Heart right ventricle (tissue), 16 donors: ENCODE results near the gene NLRC5. TPM values are rescaled to one million over a fixed set of nuclear protein-coding genes. Genes with fewer than 3 reads are reported as not detected.
A peak's percentile ranks its signal among the peaks of the same experiment; 100 is the strongest.

ENCODE experiments used
- ATAC-seq, 8 donors: fragments of 200-7000 bp; cut with Tn5 transposase; one replicate each; pipeline ENCODE4 v1.9.1; 2020; ENCODE audit warnings: mild to moderate bottlenecking in 8 of 8, moderate library complexity in 8 of 8, moderate number of reproducible peaks in 1 of 8
- DNase-seq, 2 donors: peaks; one replicate each; pipeline ENCODE4 v3.0.0-alpha.2; 2020
- H3K27ac ChIP-seq, 10 donors: fragments of 200-600 bp; sonication (generic) in 2 of 10; one replicate each; pipeline versions ENCODE4 v1.5.0 to v1.8.0; 2020 to 2022; ENCODE audit warnings: mild to moderate bottlenecking in 3 of 10
- H3K27me3 ChIP-seq, 7 donors: fragments of 200-600 bp; one replicate each; pipeline ENCODE4 v1.8.0; 2021 to 2022; ENCODE audit warnings: mild to moderate bottlenecking in 2 of 7
- H3K36me3 ChIP-seq, 9 donors: fragments of 200-600 bp; sonication (generic) in 1 of 9; one replicate each; pipeline versions ENCODE4 v1.5.0 to v1.8.0; 2020 to 2022; ENCODE audit warnings: mild to moderate bottlenecking in 2 of 9
- H3K4me1 ChIP-seq, 9 donors: fragments of 200-600 bp; sonication (generic) in 1 of 9; one replicate each; pipeline versions ENCODE4 v1.5.0 to v1.8.0; 2020 to 2022; ENCODE audit warnings: mild to moderate bottlenecking in 4 of 9
- H3K4me3 ChIP-seq, 10 donors: fragments of 200-600 bp; sonication (generic) in 2 of 10; one replicate each; pipeline versions ENCODE4 v1.5.0 to v1.8.0; 2020 to 2022; ENCODE audit warnings: mild to moderate bottlenecking in 7 of 10, moderate library complexity in 2 of 10
- H3K9me3 ChIP-seq, 11 donors: fragments of 200-600 bp in 10 of 11; sonication (generic) in 2 of 11; one replicate each; pipeline versions ENCODE4 v1.5.0 to v1.8.0; 2013 to 2022; ENCODE audit warnings: mild to moderate bottlenecking in 2 of 11, control low read depth in 1 of 11, moderate library complexity in 1 of 11
- CTCF ChIP-seq, 9 donors: fragments of 200-600 bp; sonication (generic) in 2 of 9; IDR thresholded peaks; one replicate each; pipeline versions ENCODE4 v1.5.0 to v1.8.0; 2021 to 2022; ENCODE audit warnings: antibody characterized with exemption in 9 of 9, mild to moderate bottlenecking in 5 of 9, moderate library complexity in 1 of 9
- WGBS, 2 donors: extraction: QIAGEN DNeasy Blood & Tissue Kit; methylation state at CpG; one replicate each; pipeline ENCODE4 v1.1.7; 2013; ENCODE audit warnings: inconsistent platforms in 1 of 2; 5-methylcytosine and 5-hydroxymethylcytosine counted together
- intact Hi-C, 10 donors: fragments of 100-400 bp; cut with DNase I; formaldehyde crosslinking; loops; one replicate each; pipeline versions ENCODE4 v1.11.1 to v1.14.2; 2022
- polyA plus RNA-seq, 2 donors: library from polyadenylated mRNA; stranded (reverse); fragments of 200-250 nt; gene quantifications; one replicate each; pipeline ENCODE4 v1.2.3, GENCODE V29; 2013
- total RNA-seq, 10 donors: library from RNA; stranded (reverse); fragmentation: NEBNext Ultra II Directional in 3 of 10; extraction: Animal tissue kit (Norgen Biotek cat#: 25700) in 3 of 10; gene quantifications; one replicate each; pipeline versions ENCODE4 v1.2.1 to v1.2.4, GENCODE V29; 2021 to 2023
- donor health status: Arrhythmogenic right ventricular cardiomyopathy.
- donor health status: ischemic (EF 13 %, LVEDD 7.1; RV severe dilation, severe dysfunction).
- donor health status: healthy with polysubstance abuse.
- donor health status: DM: no; HTN: yes; CAD: no.
- donor health status: DM: no; HTN: no; CAD: no.
- donor health status: ischemic (EF 25% LVEDD 6.9; RV normal size, moderate dysfunction).
- donor health status: ischemic (EF 25% LVEDD 5.7; RV mildly dilated, moderate dysfunction).
- donor health status: healthy.
- donor health status: DM: yes; HTN: yes; CAD: no.
- donor health status: Ischemic cardiomyopathy.
- donor health status: ischemic (EF 35%, LVEDD 5.7; RV mildly dilated, moderate dysfunction).
- donor health status: nonischemic (EF 11% LVEDD 7.7; RV severe dilation, severe dysfunction).
- donor health status: DM: yes; HTN: yes; CAD: no.
- donor health status: PGD.
- donor health status: ischemic (EF 29% LVEDD 5.4; RV normal size, mild dysfunction).
- donor health status: nonischemic (EF 23%, LVEDD 6.1; RV moderate dilation, normal function).

The NLRC5 gene
- total and polyA plus RNA-seq, 12 donors = 6.2 to 49.6 (median 13.5) TPM

- TF ChIP-seq CTCF (IDR thresholded peaks at IDR 0.05) = no peak
- H3K27me3 ChIP-seq = no peaks in the 10 kb centered on the region
- H3K27ac ChIP-seq = no peak overlapping the region
- 67 to 69% methylated on average over 4 of the region's 4 CpGs for WGBS, 2 donors
- DNase-seq (no peak), ATAC-seq (no peak)
- H3K36me3 ChIP-seq = no peaks in the 10 kb centered on the region
- intact Hi-C loops = no loop called here
- H3K4me1 ChIP-seq = peaks cover 9 to 27% (median 16%) of the 10 kb centered on the region in 9 donors
- H3K4me3 ChIP-seq = no peak overlapping the region
- no peaks in the 10 kb centered on the region for H3K9me3 ChIP-seq
Observed at GRCh38 chr16:56956756-56957155, 32.6 kb upstream of the NLRC5 start.

GRCh38 chr16:56960681-56961281 is 28.6 kb upstream of the NLRC5 start:
- WGBS, 2 donors = 63 to 70% methylated on average over 13 of the region's 13 CpGs
- ATAC-seq (peak in 4 of 8 donors; percentile 4 to 37 (median 16)), DNase-seq (no peak)
- Histone ChIP-seq H3K4me1 (peaks cover 16 to 56% (median 39%) of the 10 kb centered on the region in 9 donors), H3K27ac (peak overlapping the region in 5 of 10 donors; percentile 1 to 77 (median 56)), H3K9me3 (no peaks in the 10 kb centered on the region), H3K36me3 (no peaks in the 10 kb centered on the region), H3K27me3 (no peaks in the 10 kb centered on the region), H3K4me3 (no peak overlapping the region)
- intact Hi-C loops = loop anchor here in 5 of 10 donors (5.0 to 10.0 kb wide), 4 partner anchors 54 to 87 kb away; no protein-coding TSS in a partner anchor
- TF ChIP-seq CTCF (IDR thresholded peaks at IDR 0.05) = no peak

- 43 to 59% methylated on average over 3 of the region's 3 CpGs for WGBS, 2 donors
- H3K27ac ChIP-seq = peak overlapping the region in 8 of 10 donors; percentile 2 to 77 (median 52)
- ATAC-seq (no peak), DNase-seq (no peak)
- H3K4me1 ChIP-seq = peaks cover 16 to 62% (median 45%) of the 10 kb centered on the region in 9 donors
- no peak for TF ChIP-seq CTCF (IDR thresholded peaks at IDR 0.05)
- H3K4me3 ChIP-seq = no peak overlapping the region
- no peaks in the 10 kb centered on the region for H3K9me3 ChIP-seq
- intact Hi-C loops = loop anchor here in 5 of 10 donors (5.0 to 10.0 kb wide), 4 partner anchors 53 to 86 kb away; no protein-coding TSS in a partner anchor
- no peaks in the 10 kb centered on the region for H3K36me3 ChIP-seq
- no peaks in the 10 kb centered on the region for H3K27me3 ChIP-seq
Observed at GRCh38 chr16:56961386-56961785, 28.0 kb upstream of the NLRC5 start.

- Histone ChIP-seq H3K27me3 (no peaks in the 10 kb centered on the region), H3K36me3 (no peaks in the 10 kb centered on the region), H3K4me3 (no peak within 1 kb of the TSS), H3K9me3 (no peaks in the 10 kb centered on the region), H3K27ac (peak within 1 kb of the TSS in 8 of 10 donors; percentile 2 to 77 (median 52)), H3K4me1 (peaks cover 16 to 64% (median 45%) of the 10 kb centered on the region in 9 donors)
- intact Hi-C loops = loop anchor here in 5 of 10 donors (5.0 to 10.0 kb wide), 4 partner anchors 53 to 85 kb away; no protein-coding TSS in a partner anchor
- DNase-seq = peak in 1 of 2 donors; percentile 37
- ATAC-seq = peak in 7 of 8 donors; percentile 20 to 65 (median 35)
- 26 to 40% methylated on average over 12 of the region's 12 CpGs for WGBS, 2 donors
- TF ChIP-seq CTCF (IDR thresholded peaks at IDR 0.05) = no peak
Observed at GRCh38 chr16:56961851-56962281, 27.5 kb upstream of the NLRC5 start, which contains the start of gene CETP. Gene CETP (plus strand): TSS chr16:56961950. CDS start chr16:56961980, 30 bp downstream.
